Upper lobe of right lung (tissue), 1 donor: ENCODE results near the gene L3MBTL2. TPM values are rescaled to one million over a fixed set of nuclear protein-coding genes. Genes with fewer than 3 reads are reported as not detected.

ENCODE experiments used
- ATAC-seq: fragments of 200-7000 bp; cut with Tn5 transposase; one replicate; pipeline ENCODE4 v1.9.1; 2020; ENCODE audit warnings: mild to moderate bottlenecking, moderate library complexity
- DNase-seq: peaks from one replicate; pipeline ENCODE4 v3.0.0-alpha.2; 2020
- H3K27ac ChIP-seq: fragments of 200-600 bp; one replicate; pipeline ENCODE4 v1.8.0; 2022
- H3K27me3 ChIP-seq: fragments of 200-600 bp; one replicate; pipeline ENCODE4 v1.8.0; 2022; ENCODE audit warnings: mild to moderate bottlenecking
- H3K36me3 ChIP-seq: fragments of 200-600 bp; one replicate; pipeline ENCODE4 v1.8.0; 2022
- H3K4me1 ChIP-seq: fragments of 200-600 bp; one replicate; pipeline ENCODE4 v1.8.0; 2022
- H3K4me3 ChIP-seq: fragments of 200-600 bp; one replicate; pipeline ENCODE4 v1.8.0; 2022; ENCODE audit warnings: mild to moderate bottlenecking
- H3K9me3 ChIP-seq: fragments of 200-600 bp; one replicate; pipeline ENCODE4 v1.8.0; 2022
- intact Hi-C: fragments of 100-400 bp; cut with DNase I; formaldehyde crosslinking; loops from one replicate; pipeline ENCODE4 v1.11.0; 2022
- total RNA-seq: library from RNA; stranded (reverse); fragmentation: NEBNext Ultra II Directional; extraction: Animal tissue kit (Norgen Biotek cat#: 25700); gene quantifications from one replicate; pipeline ENCODE4 v1.2.1, GENCODE V29; 2021
- TF ChIP-seq, protein P1 (sequence below): fragments of 200-600 bp; IDR thresholded peaks from one replicate; pipeline ENCODE4 v1.8.0; 2022; ENCODE audit warnings: antibody characterized with exemption
- donor health status: DM: no; HTN: yes; CAD: no; lungs with severe emphysema.

Gene L3MBTL2
- total RNA-seq, 1 donor from 2014 or later, result 24.0 TPM

- H3K27ac ChIP-seq, result peak overlapping the region; percentile 81
- DNase-seq, result no peak
- no peak overlapping the region for H3K4me3 ChIP-seq
- H3K36me3 ChIP-seq, result peaks cover 34% of the 10 kb centered on the region
- intact Hi-C loops, result no loop called here
- TF ChIP-seq, protein P1, sequence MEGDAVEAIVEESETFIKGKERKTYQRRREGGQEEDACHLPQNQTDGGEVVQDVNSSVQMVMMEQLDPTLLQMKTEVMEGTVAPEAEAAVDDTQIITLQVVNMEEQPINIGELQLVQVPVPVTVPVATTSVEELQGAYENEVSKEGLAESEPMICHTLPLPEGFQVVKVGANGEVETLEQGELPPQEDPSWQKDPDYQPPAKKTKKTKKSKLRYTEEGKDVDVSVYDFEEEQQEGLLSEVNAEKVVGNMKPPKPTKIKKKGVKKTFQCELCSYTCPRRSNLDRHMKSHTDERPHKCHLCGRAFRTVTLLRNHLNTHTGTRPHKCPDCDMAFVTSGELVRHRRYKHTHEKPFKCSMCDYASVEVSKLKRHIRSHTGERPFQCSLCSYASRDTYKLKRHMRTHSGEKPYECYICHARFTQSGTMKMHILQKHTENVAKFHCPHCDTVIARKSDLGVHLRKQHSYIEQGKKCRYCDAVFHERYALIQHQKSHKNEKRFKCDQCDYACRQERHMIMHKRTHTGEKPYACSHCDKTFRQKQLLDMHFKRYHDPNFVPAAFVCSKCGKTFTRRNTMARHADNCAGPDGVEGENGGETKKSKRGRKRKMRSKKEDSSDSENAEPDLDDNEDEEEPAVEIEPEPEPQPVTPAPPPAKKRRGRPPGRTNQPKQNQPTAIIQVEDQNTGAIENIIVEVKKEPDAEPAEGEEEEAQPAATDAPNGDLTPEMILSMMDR, result no peak
- no peaks in the 10 kb centered on the region for H3K27me3 ChIP-seq
- no peak for ATAC-seq
- H3K4me1 ChIP-seq, result peaks cover 20% of the 10 kb centered on the region
- H3K9me3 ChIP-seq, result no peaks in the 10 kb centered on the region
These were observed 10.8 kb downstream of the L3MBTL2 start for GRCh38 chr22:41215926-41216325.

- no peak for DNase-seq
These were observed 11.9 kb downstream of the L3MBTL2 start for GRCh38 chr22:41216984-41217383.

GRCh38 chr22:41217553-41218157, 12.5 kb downstream of the L3MBTL2 start:
- peak; percentile 82 for DNase-seq
- ATAC-seq, result peak; percentile 92
- H3K27me3 ChIP-seq, result no peaks in the 10 kb centered on the region
- intact Hi-C loops, result no loop called here
- no peaks in the 10 kb centered on the region for H3K9me3 ChIP-seq
- H3K27ac ChIP-seq, result peak overlapping the region; percentile 81
- H3K4me1 ChIP-seq, result peaks cover 20% of the 10 kb centered on the region
- H3K4me3 ChIP-seq, result peak overlapping the region; percentile 23
- peaks cover 50% of the 10 kb centered on the region for H3K36me3 ChIP-seq
- TF ChIP-seq, protein P1, result no peak

More at GRCh38 chr22:41216984-41217383, 11.9 kb downstream of the L3MBTL2 start:
- Histone ChIP-seq H3K4me1 (peaks cover 20% of the 10 kb centered on the region), H3K9me3 (no peaks in the 10 kb centered on the region), H3K36me3 (peaks cover 43% of the 10 kb centered on the region), H3K27ac (peak overlapping the region; percentile 81), H3K4me3 (peak overlapping the region; percentile 23), H3K27me3 (no peaks in the 10 kb centered on the region)
- peak; percentile 50 for ATAC-seq
- intact Hi-C loops, result no loop called here
- TF ChIP-seq, protein P1, result no peak

GRCh38 chr22:41222846-41223507, 17.9 kb downstream of the L3MBTL2 start:
- ATAC-seq, result no peak

GRCh38 chr22:41223535-41223934, 18.4 kb downstream of the L3MBTL2 start:
- DNase-seq (no peak), ATAC-seq (no peak)
- TF ChIP-seq, protein P1, result no peak
- intact Hi-C loops, result no loop called here
- Histone ChIP-seq H3K27me3 (no peaks in the 10 kb centered on the region), H3K27ac (no peak overlapping the region), H3K9me3 (no peaks in the 10 kb centered on the region), H3K4me1 (peaks cover 1% of the 10 kb centered on the region), H3K4me3 (no peak overlapping the region), H3K36me3 (peaks cover 87% of the 10 kb centered on the region)

More at GRCh38 chr22:41222846-41223507, 17.9 kb downstream of the L3MBTL2 start:
- no peak overlapping the region for H3K27ac ChIP-seq
- intact Hi-C loops, result no loop called here
- H3K4me3 ChIP-seq, result no peak overlapping the region
- TF ChIP-seq, protein P1, result no peak
- H3K36me3 ChIP-seq, result peaks cover 86% of the 10 kb centered on the region
- H3K9me3 ChIP-seq, result no peaks in the 10 kb centered on the region
- no peak for DNase-seq
- peaks cover 7% of the 10 kb centered on the region for H3K4me1 ChIP-seq
- H3K27me3 ChIP-seq, result no peaks in the 10 kb centered on the region
